Measurements from ENCODE around the gene RNF222.
A peak's percentile ranks its signal among the peaks of the same experiment; 100 is the strongest.

RNF222 gene

GRCh38 chr17:8397636-8398035 is at the start of gene RNF222:
Gene RNF222, minus strand, starts transcription at chr17:8397827. Its CDS starts 4,366 bp downstream, at chr17:8393461.
- DNase-seq (ENCODE audit: low read depth), result no peak

DNA sequence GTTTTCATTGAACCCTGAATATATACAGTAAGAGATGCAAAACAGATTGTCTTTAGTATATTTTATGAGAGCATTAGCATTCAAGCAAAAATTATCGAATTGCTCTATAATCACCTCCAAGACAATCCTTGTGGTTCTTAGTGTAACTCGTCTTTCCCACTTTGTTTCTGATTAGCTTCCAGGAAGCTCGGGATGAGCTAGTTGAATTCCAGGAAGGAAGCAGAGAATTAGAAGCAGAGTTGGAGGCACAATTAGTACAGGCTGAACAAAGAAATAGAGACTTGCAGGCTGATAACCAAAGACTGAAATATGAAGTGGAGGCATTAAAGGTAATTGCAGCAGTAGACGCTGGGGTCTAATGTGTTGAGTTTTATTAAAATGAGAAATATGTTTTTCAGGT is 47.9 kb upstream of the RNF222 start:
- DNase-seq (ENCODE audit: low read depth), result no peak

DNA sequence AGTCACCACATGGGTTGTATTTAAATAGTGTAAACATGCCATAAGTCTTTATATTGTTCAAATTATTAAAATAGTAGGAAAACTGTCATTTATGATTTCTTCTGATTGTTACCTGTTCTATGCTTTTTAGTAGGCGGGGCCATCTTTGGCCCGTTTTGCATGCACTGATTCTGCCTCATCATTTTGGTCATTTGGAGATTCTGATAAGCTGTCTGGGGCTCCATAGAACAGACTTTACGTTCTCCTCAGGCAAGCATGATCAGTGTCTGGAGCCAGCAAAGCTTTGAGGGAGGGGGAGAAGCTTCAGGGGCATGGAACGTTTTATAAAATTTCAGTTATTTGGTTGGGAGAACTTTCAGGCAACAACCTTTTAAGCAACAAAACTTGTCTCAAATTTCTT is 46.9 kb upstream of the RNF222 start:
- no peak for DNase-seq (ENCODE audit: low read depth)

DNA sequence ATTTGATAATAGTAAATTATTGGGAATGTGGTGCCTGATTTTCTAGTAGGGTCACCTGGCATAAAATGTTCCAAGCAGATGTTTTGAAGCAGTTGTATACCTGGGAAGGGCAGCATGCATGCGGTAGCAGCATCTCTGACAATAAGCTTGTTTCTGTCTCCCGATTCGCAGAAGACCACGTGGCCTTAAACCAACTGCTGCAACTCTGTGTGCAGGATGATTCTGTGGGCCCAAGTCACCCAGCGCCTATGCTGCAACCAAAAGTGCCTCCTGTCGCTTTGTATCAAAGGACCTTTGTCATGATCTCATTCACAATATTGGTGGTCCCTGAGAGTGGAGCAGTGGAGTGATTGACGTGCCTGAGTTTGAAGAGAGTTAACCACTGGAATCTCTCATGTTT is 46.1 kb upstream of the RNF222 start:
- DNase-seq (ENCODE audit: low read depth), result no peak

- no peak for DNase-seq (ENCODE audit: low read depth)
Observed at GRCh38 chr17:8442310-8442709, 44.7 kb upstream of the RNF222 start.

GRCh38 chr17:8441690-8442089 is 44.1 kb upstream of the RNF222 start:
- no peak for DNase-seq (ENCODE audit: low read depth)

DNA sequence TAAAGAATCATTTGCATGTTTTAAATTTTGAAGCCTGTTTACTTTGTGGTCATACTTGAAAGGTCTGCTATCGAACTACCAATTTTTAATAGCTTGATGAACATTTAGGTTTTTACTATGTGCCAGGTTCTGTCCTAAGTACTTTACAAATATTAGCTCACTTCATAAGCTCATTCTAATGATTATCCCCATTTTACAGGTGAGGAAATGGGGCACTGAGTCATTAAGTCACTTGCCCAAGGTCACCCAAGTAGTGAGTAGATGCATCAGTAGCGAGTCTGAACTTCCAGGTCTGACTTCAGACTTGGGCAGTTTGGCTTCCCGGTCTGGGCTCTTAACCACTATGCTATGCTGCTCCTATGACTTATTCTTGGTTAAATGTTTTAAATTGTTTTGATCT is 42.1 kb upstream of the RNF222 start:
- no peak for DNase-seq (ENCODE audit: low read depth)

DNA sequence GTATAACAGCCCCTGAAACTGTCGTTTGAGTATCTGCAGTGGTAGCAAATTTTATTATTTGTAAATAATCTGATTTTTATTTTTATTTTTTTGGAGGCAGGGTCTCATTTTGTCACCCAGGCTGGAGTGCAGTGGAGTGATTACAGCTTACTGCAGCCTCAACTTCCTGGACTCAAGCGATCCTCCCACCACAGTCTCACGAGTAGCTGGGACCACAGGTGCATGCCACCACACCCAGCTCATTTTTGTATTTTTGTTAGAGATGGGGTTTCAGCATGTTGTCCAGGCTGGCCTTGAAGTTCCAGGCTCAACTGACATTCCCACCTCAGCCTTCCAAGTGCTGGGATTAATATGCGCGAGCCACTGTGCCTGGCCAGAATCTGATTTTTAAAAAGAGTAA is 40.8 kb upstream of the RNF222 start:
- DNase-seq (ENCODE audit: low read depth), result no peak

DNA sequence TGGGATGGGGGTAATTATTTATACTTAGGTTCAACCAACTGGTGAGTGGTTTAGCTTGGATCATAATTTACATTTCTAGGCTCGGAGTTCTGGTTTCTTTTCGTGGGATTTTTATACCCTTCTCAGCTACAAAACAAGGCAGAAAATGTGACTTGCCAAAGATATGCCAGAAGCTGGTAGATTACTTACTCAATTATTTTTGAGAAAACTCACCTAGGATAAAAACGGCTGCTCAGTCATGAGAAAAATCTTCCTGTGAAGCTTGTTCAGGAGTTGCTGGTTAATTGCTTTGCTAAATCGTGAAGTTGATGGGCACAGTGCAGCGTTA is 39.2 kb upstream of the RNF222 start:
- DNase-seq (ENCODE audit: low read depth), result no peak

- DNase-seq (ENCODE audit: low read depth), result peak; percentile 40
Observed at GRCh38 chr17:8436169-8436843, 38.7 kb upstream of the RNF222 start.

DNA sequence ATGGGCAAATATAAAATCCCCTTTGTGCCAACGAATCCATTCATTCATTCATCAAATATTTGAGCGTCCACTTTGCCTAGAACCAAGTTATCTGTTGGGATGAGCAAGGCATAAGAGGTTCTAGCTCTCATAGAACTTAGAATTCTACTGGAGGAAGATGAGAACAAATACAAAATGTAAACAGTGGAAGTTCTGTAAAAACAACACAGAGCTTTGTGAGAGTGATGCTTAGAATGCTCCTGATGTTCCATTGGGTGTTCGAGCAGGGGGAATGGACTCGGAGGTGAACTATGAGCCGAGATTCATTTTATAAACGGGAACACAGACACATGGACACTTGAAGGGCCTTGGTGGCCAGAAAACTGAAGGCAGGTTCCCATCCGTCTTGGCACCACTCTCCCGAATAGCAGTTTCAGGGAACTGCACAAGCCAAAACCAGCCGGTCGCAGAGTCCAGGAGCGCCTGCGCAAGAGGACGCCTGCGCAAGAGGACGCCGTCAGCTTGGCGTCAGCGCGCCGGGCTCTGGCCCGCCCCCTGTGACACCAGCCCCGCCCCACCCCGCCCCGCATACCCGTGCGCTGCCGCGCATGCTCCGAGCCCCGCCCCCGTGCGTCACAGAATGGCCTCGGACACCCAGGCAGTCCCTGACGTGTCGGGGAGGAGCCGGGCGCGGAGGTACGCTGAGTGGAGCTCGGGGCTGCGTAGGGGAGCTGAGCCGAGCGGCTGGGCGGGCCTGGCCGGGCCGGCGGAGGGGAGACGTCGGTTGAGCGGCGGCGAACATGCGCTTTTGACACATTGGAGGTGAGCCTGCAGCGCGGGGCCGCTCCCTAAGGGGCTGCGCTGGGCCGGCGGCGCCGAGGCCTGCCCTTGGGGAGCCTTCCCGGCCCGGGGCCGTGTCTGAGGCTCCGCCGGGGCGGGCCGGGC is 37.9 kb upstream of the RNF222 start, which contains the start of gene NDEL1:
NDEL1 (plus strand) TSS at position 640 of the 924 bp plus-strand sequence. CDS start 8,388 bp downstream, outside the sequence.
- DNase-seq (ENCODE audit: low read depth), result peak; percentile 99

DNA sequence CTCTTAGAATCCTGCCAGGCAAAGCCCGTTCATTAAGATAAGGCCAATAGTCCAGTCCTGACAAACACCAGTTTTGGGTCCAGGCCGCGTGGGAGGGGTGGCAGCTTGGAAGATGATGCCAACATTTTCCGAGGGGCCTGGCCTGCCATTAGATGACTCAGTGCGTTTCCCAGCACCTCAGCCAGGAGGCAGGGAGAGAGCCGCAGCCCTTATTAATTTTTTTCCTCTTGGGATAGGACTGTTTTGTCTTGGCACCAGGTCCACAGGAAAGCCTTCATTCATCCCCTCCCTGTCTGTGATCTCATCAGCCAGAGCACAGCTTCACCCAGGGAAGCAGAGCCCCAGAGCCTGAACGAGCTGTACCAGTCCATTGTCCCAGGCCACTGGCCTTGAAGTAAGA is 33.3 kb upstream of the RNF222 start:
- DNase-seq (ENCODE audit: low read depth), result no peak

DNA sequence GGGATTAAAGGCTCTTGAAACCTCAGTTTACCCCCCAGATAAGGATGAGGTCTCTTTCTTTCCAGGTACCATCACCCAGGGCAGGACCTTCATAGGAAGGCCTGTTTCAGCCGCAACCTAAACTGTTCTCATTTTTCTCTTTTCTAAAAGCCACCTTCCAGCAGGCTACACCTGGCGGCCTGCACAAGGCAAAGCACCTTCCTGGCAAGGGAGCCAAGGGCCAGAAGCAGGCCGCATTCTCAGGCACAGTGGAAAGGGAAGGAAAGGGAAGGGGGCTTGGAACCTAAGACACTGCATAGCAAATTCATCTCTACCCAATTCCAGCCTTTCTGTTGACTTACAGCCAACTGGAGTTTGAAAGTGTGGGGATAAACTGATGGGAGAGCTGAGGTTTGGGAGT is 29.2 kb upstream of the RNF222 start:
- DNase-seq (ENCODE audit: low read depth), result no peak

GRCh38 chr17:8426094-8426720 is 28.6 kb upstream of the RNF222 start:
- no peak for DNase-seq (ENCODE audit: low read depth)

DNA sequence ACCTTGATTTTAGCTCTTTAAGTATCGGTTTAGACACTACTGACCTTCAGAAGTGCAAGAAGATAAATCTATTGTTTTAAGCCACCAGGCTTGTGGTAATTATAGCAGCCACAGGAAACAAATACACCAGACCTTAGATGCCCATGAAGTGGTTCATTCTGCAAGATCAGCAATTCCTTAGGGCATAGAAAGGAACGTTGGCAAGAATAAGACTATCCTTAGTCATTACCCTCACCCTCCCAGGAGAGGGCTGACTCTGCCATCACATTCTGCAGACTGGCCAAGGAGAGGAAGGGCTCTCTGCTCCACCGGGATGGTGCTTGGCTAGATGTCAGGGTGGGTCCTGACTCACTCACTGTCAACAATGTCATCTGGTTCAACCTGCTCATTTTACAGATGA is 23.9 kb upstream of the RNF222 start:
- DNase-seq (ENCODE audit: low read depth), result no peak

DNA sequence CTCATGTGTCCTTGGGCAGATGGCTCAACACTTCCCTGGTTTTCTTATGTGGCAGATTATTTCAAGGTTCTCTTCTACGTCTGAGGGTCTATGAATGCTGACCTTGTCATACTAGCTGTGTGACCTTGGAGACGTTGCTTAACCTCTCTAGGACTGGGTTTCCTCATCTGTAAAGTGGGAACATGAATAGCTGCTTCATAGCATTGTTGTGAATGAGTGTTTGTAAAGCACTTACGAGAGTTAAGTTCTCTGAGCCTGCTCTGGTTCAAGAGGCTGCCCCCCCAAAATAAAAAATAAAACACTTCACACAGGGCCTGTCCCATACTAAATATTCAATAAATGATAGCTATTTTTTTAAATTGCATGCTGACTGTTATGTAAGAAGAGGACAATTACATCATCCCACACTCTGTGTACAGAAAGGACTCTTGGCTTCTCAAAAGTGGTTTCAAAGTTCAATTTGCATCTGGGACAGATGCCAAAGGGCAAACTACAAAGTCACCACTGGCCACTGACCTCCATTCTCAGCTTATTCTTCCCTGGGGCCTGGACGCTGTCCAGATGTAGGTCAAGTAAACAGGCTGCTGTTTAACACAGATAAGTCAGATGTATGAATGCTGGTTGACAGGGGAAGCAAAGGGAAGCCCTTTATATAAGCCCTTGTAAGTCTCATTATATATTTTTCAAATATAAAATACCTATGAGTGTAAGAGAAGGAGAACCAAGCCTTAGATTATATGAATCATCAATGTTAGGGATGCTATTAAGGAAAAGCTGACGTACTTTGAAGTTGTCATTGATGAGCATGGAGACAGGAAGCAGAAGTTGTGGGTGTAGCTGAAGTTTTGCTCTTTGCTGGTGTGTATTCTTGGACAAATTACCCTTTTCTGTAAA is 22.7 kb upstream of the RNF222 start:
- DNase-seq (ENCODE audit: low read depth), result no peak

GRCh38 chr17:8419305-8419704 is 21.7 kb upstream of the RNF222 start:
- no peak for DNase-seq (ENCODE audit: low read depth)

- no peak for DNase-seq (ENCODE audit: low read depth)
Observed at GRCh38 chr17:8418471-8418870, 20.8 kb upstream of the RNF222 start.

DNA sequence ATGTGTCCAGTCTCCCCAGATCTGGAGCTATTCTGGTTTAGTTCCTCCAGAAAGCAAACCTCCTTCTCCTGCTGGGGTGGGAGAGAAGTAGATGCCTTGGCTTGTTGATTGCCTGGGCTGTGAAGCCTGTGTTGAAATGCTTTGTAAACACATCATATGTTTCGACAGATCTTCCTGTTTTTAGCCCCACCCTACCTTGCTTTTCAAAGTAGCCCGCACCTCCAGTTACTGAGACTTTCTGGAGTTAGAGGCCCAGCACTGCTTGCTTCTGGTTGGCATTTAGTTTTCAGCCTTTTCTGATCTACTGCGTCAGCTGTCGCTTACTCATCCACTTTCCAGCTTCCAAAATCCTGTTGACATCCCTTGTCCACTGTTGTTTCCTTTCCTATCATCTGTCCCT is 20.2 kb upstream of the RNF222 start:
- DNase-seq (ENCODE audit: low read depth), result no peak

DNA sequence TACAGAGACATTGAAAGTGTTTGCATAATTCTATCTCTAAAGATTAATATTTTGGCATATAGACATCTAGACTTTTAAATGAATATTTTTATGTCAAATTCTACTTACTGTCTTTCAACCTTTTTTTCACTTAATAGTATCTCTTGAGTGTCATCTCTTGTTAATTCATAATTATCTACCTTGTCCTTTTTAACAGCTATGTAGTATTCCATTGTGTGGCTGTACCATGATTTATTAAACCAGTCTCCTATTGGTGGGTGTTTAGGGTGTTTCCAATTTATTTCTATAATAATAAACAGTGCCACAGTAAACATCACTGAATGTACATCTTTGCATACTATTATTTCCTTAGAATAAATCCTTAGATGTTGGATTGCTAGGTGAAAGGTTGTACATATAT is 16.3 kb upstream of the RNF222 start:
- DNase-seq (ENCODE audit: low read depth), result no peak

GRCh38 chr17:8413328-8413727 is 15.7 kb upstream of the RNF222 start:
- DNase-seq (ENCODE audit: low read depth), result no peak

DNA sequence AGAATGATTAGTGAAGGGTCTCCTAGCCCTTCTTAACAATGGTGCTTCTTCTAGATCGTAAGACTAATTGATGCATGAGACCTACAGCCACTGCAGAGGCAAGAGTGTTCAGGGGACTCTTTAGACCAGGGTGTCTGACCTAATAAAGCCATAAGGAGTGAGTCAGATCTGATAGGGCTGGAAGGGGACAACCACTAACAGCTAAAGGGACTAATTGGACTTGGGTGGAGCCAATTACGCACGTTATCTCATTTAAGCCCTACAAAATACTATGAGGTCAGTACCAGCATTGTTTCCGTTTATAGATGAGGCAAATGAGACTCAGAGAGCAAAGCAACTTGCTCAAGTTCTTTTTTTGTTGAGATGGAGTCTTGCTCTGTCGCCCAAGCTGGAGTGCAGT is 14.5 kb upstream of the RNF222 start:
- DNase-seq (ENCODE audit: low read depth), result no peak

Measured in T-helper 22 cell (primary cell).